MM.1S (cell line): ENCODE data around the gene CELF2.

Source experiments
- EZH2phosphoT487 ChIP-seq: fragments of 300-600 bp; sonication (generic); IDR thresholded peaks from 2 replicates; pipeline ENCODE4 v1.6.1; 2018; ENCODE audit warnings: antibody characterized with exemption, low read length
- TF ChIP-seq, protein P1 (sequence below): fragments of 300-600 bp; sonication (generic); IDR thresholded peaks from 2 replicates; pipeline ENCODE4 v1.5.1; 2016; ENCODE audit warnings: antibody characterized with exemption, low read length, mixed read lengths

DNA sequence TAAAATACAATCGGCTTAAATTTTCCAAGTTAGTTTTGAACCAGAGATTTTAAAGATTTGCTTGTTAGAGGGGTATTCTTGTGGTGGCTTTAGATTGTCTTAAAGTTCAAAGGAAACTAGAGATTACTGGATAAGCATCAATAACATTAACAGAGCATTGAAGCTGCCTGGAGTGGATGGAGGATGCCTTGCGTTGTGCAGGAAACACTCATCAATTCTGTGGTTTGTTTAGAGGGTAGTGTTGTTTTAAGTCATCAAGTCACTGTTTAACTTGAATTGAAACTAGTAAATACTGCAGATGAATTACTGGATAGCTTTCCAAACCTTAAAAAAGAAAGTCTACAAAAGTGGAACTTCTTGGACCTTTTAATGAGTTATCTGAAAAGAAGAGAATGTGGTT is 218.6 kb downstream of the CELF2 start:
- TF ChIP-seq, protein P1, sequence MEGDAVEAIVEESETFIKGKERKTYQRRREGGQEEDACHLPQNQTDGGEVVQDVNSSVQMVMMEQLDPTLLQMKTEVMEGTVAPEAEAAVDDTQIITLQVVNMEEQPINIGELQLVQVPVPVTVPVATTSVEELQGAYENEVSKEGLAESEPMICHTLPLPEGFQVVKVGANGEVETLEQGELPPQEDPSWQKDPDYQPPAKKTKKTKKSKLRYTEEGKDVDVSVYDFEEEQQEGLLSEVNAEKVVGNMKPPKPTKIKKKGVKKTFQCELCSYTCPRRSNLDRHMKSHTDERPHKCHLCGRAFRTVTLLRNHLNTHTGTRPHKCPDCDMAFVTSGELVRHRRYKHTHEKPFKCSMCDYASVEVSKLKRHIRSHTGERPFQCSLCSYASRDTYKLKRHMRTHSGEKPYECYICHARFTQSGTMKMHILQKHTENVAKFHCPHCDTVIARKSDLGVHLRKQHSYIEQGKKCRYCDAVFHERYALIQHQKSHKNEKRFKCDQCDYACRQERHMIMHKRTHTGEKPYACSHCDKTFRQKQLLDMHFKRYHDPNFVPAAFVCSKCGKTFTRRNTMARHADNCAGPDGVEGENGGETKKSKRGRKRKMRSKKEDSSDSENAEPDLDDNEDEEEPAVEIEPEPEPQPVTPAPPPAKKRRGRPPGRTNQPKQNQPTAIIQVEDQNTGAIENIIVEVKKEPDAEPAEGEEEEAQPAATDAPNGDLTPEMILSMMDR: no peak
- TF ChIP-seq EZH2phosphoT487: no peak
